GM11168 (cell line): ENCODE results near the gene SLC38A9.

Experiments used
- in situ Hi-C: fragments of 300-500 bp; cut with MboI; formaldehyde crosslinking; loops from one replicate; pipeline ENCODE4 v1.12.0; 2022; ENCODE audit warnings: low sequenced_read_pairs; ENCODE audit not compliant: unreplicated experiment

SLC38A9 gene

DNA sequence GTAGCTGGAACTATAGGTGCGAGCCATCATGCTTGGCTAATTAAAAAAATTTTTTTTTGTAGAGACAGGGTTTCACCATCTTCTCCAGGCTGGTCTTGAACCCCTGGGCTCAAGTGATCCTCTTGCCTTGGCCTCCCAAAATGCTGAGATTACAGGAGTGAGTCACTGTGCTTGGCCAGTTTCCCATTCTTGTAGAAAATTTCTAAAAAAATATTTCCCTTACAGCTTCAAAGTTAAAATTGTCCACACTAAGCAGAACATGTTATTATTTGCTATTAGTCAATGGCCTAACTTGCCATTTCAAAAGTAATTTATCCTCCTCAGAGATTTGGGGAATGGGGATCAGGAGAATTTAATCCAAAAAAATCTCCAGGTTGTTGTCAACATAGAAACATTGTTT is 40.1 kb downstream of the SLC38A9 start:
- in situ Hi-C loops, result no loop called here

DNA sequence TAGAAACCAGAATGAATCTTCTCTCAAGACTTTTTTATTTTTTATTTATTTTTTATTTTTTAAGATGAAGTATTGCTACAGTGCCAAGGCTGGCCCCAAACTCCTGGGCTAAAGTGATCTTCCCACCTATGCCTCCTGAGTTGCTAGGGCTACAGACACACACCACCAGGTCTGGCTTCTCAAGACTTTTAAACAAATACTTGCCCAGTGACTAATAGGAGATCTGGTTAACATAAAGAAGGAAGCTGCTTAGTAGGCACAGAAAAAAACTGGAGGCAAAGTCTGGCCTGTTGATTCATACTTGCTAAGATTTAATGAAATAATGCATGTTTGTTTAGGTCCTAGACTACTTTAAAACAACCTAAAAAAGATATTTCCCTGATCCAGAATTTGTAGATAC is 43.8 kb downstream of the SLC38A9 start:
- in situ Hi-C loops, result no loop called here

GRCh38 chr5:55667938-55668337 is 44.2 kb downstream of the SLC38A9 start:
- in situ Hi-C loops, result no loop called here

GRCh38 chr5:55665065-55665464 is 47.1 kb downstream of the SLC38A9 start:
- in situ Hi-C loops, result no loop called here

DNA sequence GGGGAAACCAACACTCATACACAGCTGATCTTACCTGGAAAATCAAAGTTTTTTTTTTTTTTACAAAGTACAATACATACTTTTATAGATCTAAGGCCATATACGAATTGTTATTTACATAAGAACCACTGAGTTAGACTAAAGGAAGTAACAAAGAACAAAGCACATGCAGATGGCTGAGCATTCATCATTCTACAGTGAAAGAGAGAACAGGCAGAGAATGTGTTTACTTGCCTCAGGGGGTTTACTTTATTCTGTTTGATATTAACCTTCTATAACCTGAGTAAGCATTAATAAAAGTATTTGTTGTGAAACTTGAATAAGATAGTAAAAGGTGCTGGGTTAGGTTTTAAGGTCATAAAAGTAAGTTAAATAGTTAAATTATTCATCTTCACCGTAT is 54.7 kb downstream of the SLC38A9 start:
- in situ Hi-C loops, result no loop called here

DNA sequence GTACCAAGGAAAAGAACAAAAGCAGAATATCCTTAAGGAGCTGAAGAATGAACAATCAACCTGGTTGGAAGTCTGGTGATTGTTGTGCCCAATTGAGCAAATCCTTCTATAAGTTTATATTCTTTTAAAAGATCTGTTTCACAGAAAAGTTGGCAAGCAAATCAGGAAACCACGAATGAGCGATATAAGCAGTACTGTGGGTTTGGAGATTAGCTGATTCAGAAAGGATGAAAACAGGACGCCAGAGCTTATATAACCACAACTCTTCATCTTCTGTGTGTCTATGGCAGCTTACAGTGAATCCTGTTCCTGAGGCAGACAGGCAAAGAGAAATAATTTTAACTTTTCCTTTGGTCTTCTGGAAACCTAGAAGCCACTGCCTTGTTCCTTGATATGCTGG is 61.7 kb downstream of the SLC38A9 start:
- in situ Hi-C loops, result no loop called here

GRCh38 chr5:55649963-55650362 is 62.2 kb downstream of the SLC38A9 start:
- in situ Hi-C loops, result no loop called here

GRCh38 chr5:55645304-55645703 is 66.8 kb downstream of the SLC38A9 start:
- in situ Hi-C loops, result no loop called here

DNA sequence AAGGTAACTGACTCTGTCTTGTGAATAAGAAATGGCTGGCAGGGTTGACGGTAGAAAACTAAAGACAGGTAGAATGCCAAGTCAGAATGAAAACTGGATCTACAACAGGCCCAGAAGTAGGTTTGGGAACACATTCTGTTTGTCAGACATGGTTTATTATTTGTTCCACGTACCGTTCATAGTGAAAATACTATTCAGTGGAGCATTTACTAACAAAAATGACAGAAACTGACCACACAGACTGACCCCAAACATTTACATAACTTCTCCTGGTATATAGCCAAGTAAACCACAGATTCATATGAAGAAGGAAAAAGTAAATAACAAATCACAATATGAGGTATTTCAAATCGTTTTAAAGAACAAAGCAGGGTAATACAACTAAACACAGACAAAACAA is 73.7 kb downstream of the SLC38A9 start:
- in situ Hi-C loops, result no loop called here

DNA sequence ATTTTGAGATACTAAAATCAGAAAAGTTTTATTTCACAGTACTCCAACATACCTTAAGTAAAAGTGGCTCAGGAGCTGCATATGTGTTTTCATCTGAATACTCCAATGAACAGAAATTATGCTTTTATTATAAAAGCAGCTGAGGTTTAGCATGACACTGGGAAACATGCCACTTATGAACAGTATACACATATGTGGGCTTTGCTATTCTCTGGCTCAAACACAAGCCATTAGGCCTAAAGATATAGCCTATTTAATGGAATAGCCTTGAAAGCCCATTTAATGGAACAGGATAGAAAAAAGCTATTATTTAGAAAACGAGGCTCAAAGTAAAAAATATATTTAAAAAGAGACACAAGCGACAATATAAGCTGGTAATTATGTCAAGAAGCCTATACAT is 74.1 kb downstream of the SLC38A9 start:
- in situ Hi-C loops, result no loop called here

- in situ Hi-C loops, result no loop called here
Observed at GRCh38 chr5:55636683-55637082, 75.4 kb downstream of the SLC38A9 start.

GRCh38 chr5:55636177-55636576 is 75.9 kb downstream of the SLC38A9 start:
- in situ Hi-C loops, result no loop called here

- in situ Hi-C loops, result no loop called here
Observed at GRCh38 chr5:55634866-55635265, 77.3 kb downstream of the SLC38A9 start.

DNA sequence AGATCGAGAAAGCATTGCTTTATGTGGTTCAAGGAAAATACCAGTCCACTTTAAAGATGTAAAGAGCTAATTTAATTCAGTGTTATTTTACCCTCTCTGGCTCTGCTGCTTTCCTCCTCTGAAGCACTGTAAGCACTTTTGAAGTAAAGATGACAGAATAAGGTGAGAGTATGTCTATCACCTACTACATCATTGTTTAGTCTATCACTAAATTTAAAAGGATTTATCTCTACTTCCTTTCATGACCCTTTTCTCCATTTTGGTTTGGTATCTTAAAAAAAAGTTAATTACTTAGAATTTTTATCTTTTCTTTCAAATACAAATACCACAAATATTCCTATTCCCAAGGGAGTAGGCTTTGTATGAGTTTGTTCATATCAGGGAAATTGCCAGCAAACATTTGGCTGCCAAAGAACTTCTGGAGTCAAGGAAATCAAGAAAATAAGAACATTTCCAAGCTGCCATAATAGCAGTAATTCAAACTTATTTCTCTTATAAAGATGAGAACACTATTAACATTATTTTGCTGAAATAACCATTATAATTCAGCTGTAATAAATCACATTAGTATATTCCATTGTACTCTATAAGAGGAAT is 77.8 kb downstream of the SLC38A9 start:
- in situ Hi-C loops, result no loop called here

GRCh38 chr5:55633574-55634208 is 78.4 kb downstream of the SLC38A9 start:
- in situ Hi-C loops, result no loop called here

DNA sequence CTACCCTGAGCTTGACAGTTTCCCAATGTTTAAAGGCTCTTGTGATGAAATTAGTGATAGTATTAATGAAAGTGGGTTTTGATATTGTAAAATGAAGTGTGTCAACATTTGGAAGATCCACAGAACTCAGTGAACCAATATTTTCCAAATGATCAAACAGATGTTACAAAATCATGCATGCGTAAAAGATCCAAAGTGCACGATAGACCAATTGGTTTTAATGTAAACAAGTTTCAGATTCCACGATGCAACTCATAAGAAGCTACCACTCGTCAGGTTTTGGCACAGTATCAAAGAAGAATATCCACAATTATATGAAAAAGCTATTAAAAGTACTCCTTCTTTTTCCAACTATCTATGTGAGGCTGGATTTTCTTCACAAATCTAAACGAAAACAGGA is 82.3 kb downstream of the SLC38A9 start:
- in situ Hi-C loops, result no loop called here

- in situ Hi-C loops, result no loop called here
Observed at GRCh38 chr5:55626790-55627189, 85.3 kb downstream of the SLC38A9 start.

GRCh38 chr5:55625913-55626312 is 86.2 kb downstream of the SLC38A9 start:
- in situ Hi-C loops, result no loop called here

- in situ Hi-C loops, result no loop called here
Observed at GRCh38 chr5:55625589-55625909, 86.6 kb downstream of the SLC38A9 start.

DNA sequence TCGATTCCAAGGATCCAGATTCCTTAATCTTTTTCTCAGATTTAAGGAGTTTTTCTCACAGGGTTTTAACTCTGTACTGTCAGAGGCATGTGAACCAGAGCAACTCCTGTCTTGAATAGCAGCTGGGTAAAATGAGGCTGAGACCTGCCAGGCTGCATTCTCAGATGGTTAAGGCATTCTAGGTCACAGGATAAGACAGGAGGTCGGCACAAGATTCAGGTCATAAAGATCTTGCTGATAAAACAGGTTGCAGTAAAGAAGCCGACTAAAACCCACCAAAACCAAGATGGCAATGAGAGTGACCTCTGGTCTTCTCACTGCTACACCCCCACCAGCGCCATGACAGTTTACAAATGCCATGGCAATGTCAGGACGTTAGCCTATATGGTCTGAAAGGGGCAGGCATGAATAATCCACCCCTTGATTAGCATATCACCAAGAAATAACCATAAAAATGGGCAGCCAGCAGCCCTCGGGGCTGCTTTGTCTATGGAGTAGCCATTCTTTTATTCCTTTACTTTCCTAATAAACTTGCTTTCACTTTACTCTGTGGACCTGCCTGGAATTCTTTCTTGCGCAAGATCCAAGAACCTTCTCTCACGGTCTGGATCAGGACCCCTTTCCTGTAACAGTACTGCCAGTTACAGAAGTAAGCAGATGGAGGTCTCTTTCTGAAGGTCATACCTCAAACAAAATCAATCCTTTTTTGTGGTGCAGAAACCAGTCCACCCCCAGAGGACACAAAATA is 87.1 kb downstream of the SLC38A9 start:
- in situ Hi-C loops, result no loop called here

GRCh38 chr5:55623789-55624188 is 88.3 kb downstream of the SLC38A9 start:
- in situ Hi-C loops, result no loop called here

DNA sequence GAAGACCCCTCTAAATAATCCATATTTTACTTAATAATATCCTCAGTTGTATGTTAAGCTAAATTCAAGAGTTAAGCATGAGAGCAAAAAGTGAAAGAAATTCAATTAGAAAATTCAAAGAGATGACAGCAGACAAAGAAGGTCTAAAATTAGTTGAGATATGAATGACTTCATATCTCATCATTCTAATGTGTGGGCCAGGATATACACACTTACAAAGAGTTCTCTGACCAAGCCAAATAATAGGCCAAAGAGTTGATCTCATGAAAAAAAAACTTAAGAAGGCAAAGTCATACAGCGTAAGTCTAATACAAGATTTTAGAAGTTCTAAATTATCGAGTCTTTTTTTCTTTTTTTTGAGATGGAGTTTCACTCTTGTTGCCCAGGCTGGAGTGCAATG is 89.7 kb downstream of the SLC38A9 start:
- in situ Hi-C loops, result no loop called here
